LNCaP clone FGC (cell line): ENCODE measurements around the gene NKX1-1.

Experiments
- DNase-seq: peaks from one replicate; pipeline ENCODE4 v3.0.0-alpha.2; 2011; ENCODE audit warnings: low read depth
- H3K4me3 ChIP-seq: 2 replicates; pipeline ENCODE4 v1.5.1; 2011; ENCODE audit warnings: mild to moderate bottlenecking, low read depth, low read length, control low read depth
- CTCF ChIP-seq: IDR thresholded peaks from 2 replicates; pipeline ENCODE4 v1.5.1; 2012; ENCODE audit warnings: mild to moderate bottlenecking; ENCODE audit not compliant: control insufficient read depth, insufficient read depth; ENCODE audit errors: extremely low read depth

The NKX1-1 gene

GRCh38 chr4:1371176-1372165 is 34.8 kb downstream of the NKX1-1 start:
- TF ChIP-seq CTCF, result no peak
- DNase-seq, result no peak
- H3K4me3 ChIP-seq, result no peak overlapping the region

GRCh38 chr4:1370321-1371124 is 35.7 kb downstream of the NKX1-1 start:
- no peak for TF ChIP-seq CTCF

GRCh38 chr4:1369479-1370079 is 36.7 kb downstream of the NKX1-1 start:
- no peak overlapping the region for H3K4me3 ChIP-seq
- no peak for DNase-seq
- TF ChIP-seq CTCF, result no peak

More at GRCh38 chr4:1370321-1371124, 35.7 kb downstream of the NKX1-1 start:
- no peak for DNase-seq
- no peak overlapping the region for H3K4me3 ChIP-seq

GRCh38 chr4:1369091-1369450 is 37.2 kb downstream of the NKX1-1 start:
- H3K4me3 ChIP-seq, result no peak overlapping the region
- TF ChIP-seq CTCF, result no peak
- DNase-seq, result no peak

GRCh38 chr4:1368421-1369090 is 37.7 kb downstream of the NKX1-1 start:
- DNase-seq, result no peak
- H3K4me3 ChIP-seq, result no peak overlapping the region
- TF ChIP-seq CTCF, result no peak

- no peak for DNase-seq
- no peak overlapping the region for H3K4me3 ChIP-seq
Measured at GRCh38 chr4:1367936-1368289, 38.3 kb downstream of the NKX1-1 start.

More at GRCh38 chr4:1367936-1368289, 38.3 kb downstream of the NKX1-1 start:
- TF ChIP-seq CTCF, result no peak
